SK-N-SH (cell line): ENCODE data around the gene LOC128125822.

Experiments
- CTCF ChIP-seq: fragments of 200-600 bp; sonication (generic); IDR thresholded peaks from 2 replicates; pipeline ENCODE4 v1.6.1; 2017; ENCODE audit warnings: antibody characterized with exemption, mild to moderate bottlenecking, moderate library complexity
- EP300 ChIP-seq, 2 experiments: IDR thresholded peaks; 2 replicates each; pipeline versions ENCODE4 v1.4.0 to v1.6.1; 2012; ENCODE audit warnings: borderline replicate concordance in 1 of 2, low read depth in 1 of 2, low read length in 1 of 2
- EZH2phosphoT487 ChIP-seq: fragments of 200-600 bp; sonication (generic); IDR thresholded peaks from 2 replicates; pipeline ENCODE4 v1.6.1; 2017; ENCODE audit warnings: low read depth, mixed run types, mild to moderate bottlenecking, antibody characterized with exemption, moderate library complexity, borderline replicate concordance
- GABPA ChIP-seq: IDR thresholded peaks from 2 replicates; pipeline ENCODE4 v1.4.0; 2012; ENCODE audit warnings: low read depth, mild to moderate bottlenecking
- JUND ChIP-seq: IDR thresholded peaks from 2 replicates; pipeline ENCODE4 v1.4.0; 2012
- PBX3 ChIP-seq: IDR thresholded peaks from 2 replicates; pipeline ENCODE4; 2012
- RAD21 ChIP-seq: IDR thresholded peaks from 2 replicates; pipeline ENCODE4 v1.6.1; 2012; ENCODE audit warnings: mild to moderate bottlenecking, low read length
- REST ChIP-seq: IDR thresholded peaks from 2 replicates; pipeline ENCODE4 v1.6.1; 2012; ENCODE audit warnings: mild to moderate bottlenecking, low read depth, low read length, moderate library complexity
- SIN3A ChIP-seq: IDR thresholded peaks from 2 replicates; pipeline ENCODE4 v1.6.1; 2012; ENCODE audit warnings: low read depth, mild to moderate bottlenecking, low read length, moderate library complexity, borderline replicate concordance
- TCF12 ChIP-seq: IDR thresholded peaks from 2 replicates; pipeline ENCODE4 v1.4.0; 2012
- TF ChIP-seq, protein P1 (sequence below): IDR thresholded peaks from 2 replicates; pipeline ENCODE4 v1.4.0; 2012; ENCODE audit warnings: low read depth

DNA sequence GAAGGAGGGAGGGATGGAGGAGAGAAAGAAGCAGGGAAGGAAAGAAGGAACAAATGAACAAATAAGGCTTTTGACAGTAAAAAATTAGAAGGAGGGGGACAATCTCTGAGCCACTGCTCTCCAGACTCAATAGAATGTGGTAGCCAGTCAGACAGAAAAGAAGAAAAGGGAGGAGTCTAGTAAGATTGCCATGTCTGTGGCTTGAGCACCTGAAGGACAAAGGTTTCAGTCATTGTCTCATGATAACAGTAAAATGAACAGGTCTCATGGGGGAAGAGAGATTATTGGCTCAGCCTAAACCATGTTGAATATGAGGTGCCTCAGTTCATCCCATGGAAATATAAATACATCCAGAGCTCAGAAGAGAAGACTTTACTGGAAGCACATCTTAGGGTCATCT, 14.0 kb upstream of the LOC128125822 start:
- no peak for TF ChIP-seq EZH2phosphoT487
- no peak for TF ChIP-seq TCF12
- TF ChIP-seq CTCF, result no peak
- no peak for TF ChIP-seq GABPA
- no peak for TF ChIP-seq RAD21
- TF ChIP-seq, protein P1, sequence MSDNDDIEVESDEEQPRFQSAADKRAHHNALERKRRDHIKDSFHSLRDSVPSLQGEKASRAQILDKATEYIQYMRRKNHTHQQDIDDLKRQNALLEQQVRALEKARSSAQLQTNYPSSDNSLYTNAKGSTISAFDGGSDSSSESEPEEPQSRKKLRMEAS, result no peak
- TF ChIP-seq REST, result no peak
- no peak for TF ChIP-seq PBX3
- TF ChIP-seq EP300 (IDR thresholded peaks at IDR 0.05; ENCODE audit: borderline replicate concordance in 1 of 2, low read depth in 1 of 2, low read length in 1 of 2), result no peak
- TF ChIP-seq SIN3A, result no peak
- TF ChIP-seq JUND, result no peak
